CD4-positive, CD25-positive, alpha-beta regulatory T cell (primary cell): ENCODE results near the gene PCSK4. TPM values are rescaled to one million over a fixed set of nuclear protein-coding genes. Genes with fewer than 3 reads are reported as not detected.

Experiments
- ATAC-seq, 2 donors: fragments of 150-1000 bp; cut with Tn5 transposase; one replicate each; pipeline ENCODE4 v1.10.0; 2021; ENCODE audit warnings: low read depth in 2 of 2, moderate number of reproducible peaks in 2 of 2, moderate library complexity in 1 of 2
- DNase-seq, 3 donors: peaks; one replicate each; pipeline versions ENCODE4 v3.0.0 to v3.0.0-alpha.2; 2012 to 2022; ENCODE audit warnings: mixed read lengths in 1 of 3
- H3K27ac ChIP-seq: one replicate; pipeline ENCODE4 v1.7.0; 2013; ENCODE audit warnings: mild to moderate bottlenecking, low read length; ENCODE audit not compliant: insufficient read depth, poor library complexity, severe bottlenecking
- H3K27me3 ChIP-seq: one replicate; pipeline ENCODE4 v1.7.0; 2013; ENCODE audit warnings: low read length; ENCODE audit not compliant: control insufficient read depth, insufficient read depth
- H3K36me3 ChIP-seq: one replicate; pipeline ENCODE4 v1.7.0; 2013; ENCODE audit warnings: mild to moderate bottlenecking, low read length, moderate library complexity; ENCODE audit not compliant: control insufficient read depth, insufficient read depth
- H3K4me1 ChIP-seq: 2 replicates; pipeline ENCODE4 v1.7.0; 2013; ENCODE audit warnings: mild to moderate bottlenecking, low read length; ENCODE audit not compliant: insufficient read depth, control insufficient read depth, poor library complexity, severe bottlenecking
- H3K4me3 ChIP-seq: one replicate; pipeline ENCODE4 v1.7.0; 2013; ENCODE audit warnings: low read depth, mild to moderate bottlenecking, low read length, moderate library complexity
- H3K9me3 ChIP-seq, 2 experiments: 1 replicate in 1 of 2; 2 replicates in 1 of 2; pipeline ENCODE4 v1.7.0; 2013; ENCODE audit warnings: low read length in 2 of 2, mild to moderate bottlenecking in 1 of 2, moderate library complexity in 1 of 2; ENCODE audit not compliant: control insufficient read depth in 2 of 2
- H3K27ac Mint-ChIP-seq, 3 donors: one replicate each; pipeline ENCODE4 v1.8.0; 2020 to 2022; ENCODE audit warnings: mild to moderate bottlenecking in 3 of 3, mixed read lengths in 3 of 3, moderate library complexity in 2 of 3
- H3K27me3 Mint-ChIP-seq: one replicate; pipeline ENCODE4 v1.8.0; 2022; ENCODE audit warnings: mild to moderate bottlenecking, mixed read lengths
- H3K36me3 Mint-ChIP-seq: one replicate; pipeline ENCODE4 v1.8.0; 2020; ENCODE audit warnings: mixed read lengths
- H3K4me1 Mint-ChIP-seq, 4 donors: one replicate each; pipeline ENCODE4 v1.8.0; 2020 to 2022; ENCODE audit warnings: mixed read lengths in 4 of 4, mild to moderate bottlenecking in 1 of 4
- H3K4me3 Mint-ChIP-seq, 4 donors: one replicate each; pipeline ENCODE4 v1.8.0; 2020 to 2022; ENCODE audit warnings: mild to moderate bottlenecking in 4 of 4, mixed read lengths in 4 of 4, moderate library complexity in 3 of 4
- H3K9me3 Mint-ChIP-seq, 7 donors: one replicate each; pipeline ENCODE4 v1.8.0; 2020 to 2022; ENCODE audit warnings: mixed read lengths in 7 of 7, mild to moderate bottlenecking in 3 of 7, moderate library complexity in 2 of 7
- polyA plus RNA-seq, 4 donors: library from polyadenylated mRNA; unstranded; fragments of 300-500 nt; fragmentation: Illumina TruSeq; gene quantifications; one replicate each; pipeline ENCODE4 v1.2.3, GENCODE V29; 2021
- total RNA-seq: library from RNA; stranded (reverse); gene quantifications from one replicate; pipeline ENCODE4 v1.2.3, GENCODE V29; 2022

The PCSK4 gene
- total and polyA plus RNA-seq, 5 donors from 2014 or later = 0.08 to 1.3 (median 0.79) TPM; not detected in 1

DNA sequence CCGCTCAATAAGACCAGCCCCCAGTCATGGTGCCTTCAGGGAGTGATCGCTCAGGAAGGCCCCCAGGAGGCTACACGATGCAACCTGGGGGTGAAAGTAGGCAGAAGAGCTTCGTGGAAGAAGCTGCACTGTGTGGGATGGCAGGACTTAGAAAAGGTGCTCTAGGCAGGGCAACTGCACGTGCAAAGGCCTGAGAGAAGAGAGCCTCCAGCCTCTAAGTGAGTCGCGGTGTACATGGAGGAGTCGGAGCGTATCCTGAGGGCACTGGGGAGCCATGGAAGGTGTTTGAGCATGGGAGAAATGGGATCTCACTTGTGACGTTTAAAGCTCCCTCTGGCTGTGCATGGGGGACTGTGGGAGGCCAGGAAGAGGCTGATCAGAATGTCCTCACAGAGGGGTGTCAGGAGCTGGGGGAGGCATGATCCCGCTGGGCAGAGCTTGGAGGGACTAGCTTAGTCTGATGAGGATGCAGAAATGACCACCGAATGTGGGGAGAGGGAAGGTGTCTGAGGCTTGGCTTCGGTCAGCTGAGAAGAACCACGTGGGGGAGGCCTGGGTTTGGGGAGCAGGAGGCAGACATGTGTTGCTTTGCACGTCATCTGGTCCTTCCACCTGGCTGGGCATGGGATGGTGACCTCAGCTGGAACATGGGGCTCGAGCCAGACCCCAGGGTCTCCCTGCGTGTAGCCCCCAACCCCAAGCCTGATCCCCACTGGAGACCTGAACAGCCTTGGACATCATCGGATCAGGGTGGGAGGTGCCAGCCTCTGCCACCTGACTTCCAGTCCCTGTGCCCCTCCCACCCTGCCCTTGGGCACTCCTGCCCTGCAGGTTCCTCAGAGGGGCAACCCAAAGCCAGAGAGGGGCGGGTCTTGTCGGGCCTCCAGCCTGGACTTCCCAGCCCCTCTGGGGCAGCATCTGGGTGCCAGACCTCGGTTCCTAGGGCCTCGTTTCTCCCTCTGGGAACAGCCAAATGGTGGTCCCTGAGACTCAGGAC lies 39.1 kb downstream of the PCSK4 start:
- H3K9me3 ChIP-seq = no peaks in the 10 kb centered on the region
- ATAC-seq (no peak), DNase-seq (no peak)
- H3K27me3 ChIP-seq = peaks cover 18% of the 10 kb centered on the region
- peaks cover 36% of the 10 kb centered on the region for H3K4me1 ChIP-seq
- peaks cover 0 to 6% (median 0%) of the 10 kb centered on the region in 7 donors for H3K9me3 Mint-ChIP-seq
- no peaks in the 10 kb centered on the region for H3K36me3 ChIP-seq
- H3K4me3 Mint-ChIP-seq = peak overlapping the region in 2 of 4 donors; percentile 5 to 30
- H3K27ac ChIP-seq = no peak overlapping the region
- H3K27ac Mint-ChIP-seq = no peak overlapping the region
- H3K4me1 Mint-ChIP-seq = peaks cover 0 to 44% (median 11%) of the 10 kb centered on the region in 4 donors
- H3K4me3 ChIP-seq = no peak overlapping the region
- H3K27me3 Mint-ChIP-seq = peaks cover 60% of the 10 kb centered on the region
- H3K36me3 Mint-ChIP-seq = no peaks in the 10 kb centered on the region

DNA sequence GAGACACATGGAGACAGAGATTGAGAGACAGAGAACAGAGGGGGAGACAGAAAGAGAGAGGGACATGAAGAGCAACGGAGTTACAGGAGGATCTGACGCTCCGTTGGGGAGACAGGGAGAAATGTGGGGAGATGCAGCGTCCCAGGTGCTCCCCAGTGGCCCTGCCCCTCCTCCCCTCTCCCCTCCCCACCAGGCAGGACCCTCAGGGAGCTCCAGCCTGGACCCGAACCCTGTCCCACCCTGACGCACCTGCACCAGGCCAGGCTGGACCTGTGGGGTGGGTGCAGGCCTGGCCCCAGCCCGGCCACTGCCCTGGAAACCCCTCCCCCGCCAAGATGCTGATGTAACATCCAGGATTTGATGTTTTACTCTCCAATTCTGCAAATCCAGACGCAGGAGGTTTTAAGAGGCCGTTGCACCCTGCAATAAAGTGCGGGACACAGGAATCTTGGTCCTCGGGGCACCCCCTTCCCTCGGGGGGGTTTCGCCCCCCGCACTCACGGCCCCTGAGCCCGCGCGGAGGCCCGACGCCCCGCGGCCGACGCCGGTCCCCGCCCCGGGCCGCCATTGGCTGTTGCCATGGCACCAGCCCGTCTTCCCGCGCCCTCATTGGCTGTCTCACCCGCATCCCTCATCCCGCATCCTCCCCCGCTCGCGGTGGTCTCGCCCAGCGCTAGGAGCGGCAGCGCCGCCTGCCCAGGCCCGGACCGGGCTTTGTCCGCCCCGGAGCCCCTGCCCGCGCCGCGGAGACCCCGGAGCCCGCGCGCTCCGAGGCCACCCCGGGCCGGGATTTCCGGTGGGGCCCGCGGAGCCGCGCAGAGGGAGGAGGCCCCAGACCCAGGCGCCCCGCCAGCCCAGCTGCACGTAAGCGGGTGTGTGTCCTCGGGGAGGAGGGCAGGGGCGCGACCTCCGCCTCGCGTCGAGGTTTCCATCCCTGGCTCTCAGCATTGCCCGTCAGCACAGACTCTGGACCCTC lies 40.4 kb downstream of the PCSK4 start, which contains the start of gene APC2:
Gene APC2 (plus strand): TSS at position 655 of the 976 bp plus-strand sequence. CDS start 2,881 bp downstream, outside the sequence.
- no peaks in the 10 kb centered on the region for H3K36me3 ChIP-seq
- peaks cover 0 to 4% (median 0%) of the 10 kb centered on the region in 7 donors for H3K9me3 Mint-ChIP-seq
- peaks cover 0 to 41% (median 13%) of the 10 kb centered on the region in 4 donors for H3K4me1 Mint-ChIP-seq
- no peaks in the 10 kb centered on the region for H3K36me3 Mint-ChIP-seq
- no peaks in the 10 kb centered on the region for H3K9me3 ChIP-seq
- ATAC-seq (peak in 1 of 2 donors; percentile 12), DNase-seq (peak in 2 of 3 donors; percentile 29 to 36)
- no peak within 1 kb of the TSS for H3K27ac ChIP-seq
- peaks cover 36% of the 10 kb centered on the region for H3K4me1 ChIP-seq
- H3K27me3 Mint-ChIP-seq = peaks cover 54% of the 10 kb centered on the region
- H3K27me3 ChIP-seq = peaks cover 16% of the 10 kb centered on the region
- H3K27ac Mint-ChIP-seq = no peak within 1 kb of the TSS
- H3K4me3 Mint-ChIP-seq = peak within 1 kb of the TSS in 3 of 4 donors; percentile 52 to 76 (median 52)
- no peak within 1 kb of the TSS for H3K4me3 ChIP-seq

DNA sequence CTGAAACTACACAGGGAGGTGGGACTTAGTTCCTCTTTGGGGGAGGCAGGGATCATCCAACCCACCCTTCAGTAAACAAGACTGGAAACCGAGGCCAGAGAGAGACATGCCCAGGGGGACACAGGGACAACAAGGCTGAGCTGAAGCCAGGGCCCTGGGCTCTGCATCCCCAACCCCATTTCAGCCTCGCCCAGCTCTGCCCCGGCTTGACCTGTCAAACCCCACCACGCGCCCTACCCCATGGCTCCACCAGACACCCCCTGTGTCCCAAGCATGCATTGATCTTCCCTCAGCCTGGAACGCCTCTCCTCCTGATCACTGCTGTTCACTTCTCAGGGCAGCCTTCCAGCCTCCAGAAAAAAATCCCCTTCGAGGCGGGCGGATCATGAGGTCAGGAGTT lies 42.2 kb downstream of the PCSK4 start:
- DNase-seq (no peak), ATAC-seq (no peak)
- Histone ChIP-seq H3K27ac (no peak overlapping the region), H3K9me3 (no peaks in the 10 kb centered on the region), H3K27me3 (peaks cover 14% of the 10 kb centered on the region), H3K4me3 (no peak overlapping the region), H3K4me1 (peaks cover 38% of the 10 kb centered on the region), H3K36me3 (no peaks in the 10 kb centered on the region)
- H3K4me3 Mint-ChIP-seq = peak overlapping the region; percentile 26 to 57 (median 55)
- peaks cover 0 to 40% (median 9%) of the 10 kb centered on the region in 4 donors for H3K4me1 Mint-ChIP-seq
- H3K9me3 Mint-ChIP-seq = peaks cover 0 to 4% (median 0%) of the 10 kb centered on the region in 7 donors
- H3K36me3 Mint-ChIP-seq = no peaks in the 10 kb centered on the region
- peak overlapping the region in 1 of 3 donors; percentile 69 for H3K27ac Mint-ChIP-seq
- H3K27me3 Mint-ChIP-seq = peaks cover 45% of the 10 kb centered on the region

DNA sequence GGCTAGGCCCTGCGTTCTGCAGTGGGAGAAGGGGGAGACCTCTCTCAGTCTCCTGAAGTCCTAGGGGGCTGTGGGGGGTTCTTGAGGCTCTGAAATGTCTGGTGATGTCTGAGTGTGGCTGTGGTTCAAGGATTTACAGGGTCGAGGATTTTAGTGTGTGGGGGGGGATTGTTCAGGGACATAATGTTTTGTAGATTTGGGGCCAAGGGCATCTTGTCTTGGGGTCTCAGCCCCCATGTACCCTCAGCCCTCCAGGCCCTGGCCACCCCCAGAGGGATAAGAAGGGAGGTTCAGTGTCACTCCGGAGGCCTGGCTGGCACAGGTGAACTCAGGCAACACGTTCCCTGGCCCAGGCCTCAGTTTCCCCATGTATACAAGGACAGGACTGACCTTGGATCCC lies 42.6 kb downstream of the PCSK4 start:
- Mint-ChIP-seq H3K4me1 (peaks cover 0 to 42% (median 10%) of the 10 kb centered on the region in 4 donors), H3K4me3 (peak overlapping the region in 3 of 4 donors; percentile 56 to 83 (median 57)), H3K27me3 (peaks cover 45% of the 10 kb centered on the region), H3K9me3 (peaks cover 0 to 4% (median 0%) of the 10 kb centered on the region in 7 donors), H3K36me3 (no peaks in the 10 kb centered on the region), H3K27ac (no peak overlapping the region)
- Histone ChIP-seq H3K4me3 (no peak overlapping the region), H3K4me1 (peaks cover 38% of the 10 kb centered on the region), H3K36me3 (no peaks in the 10 kb centered on the region), H3K27ac (no peak overlapping the region), H3K27me3 (peaks cover 14% of the 10 kb centered on the region), H3K9me3 (no peaks in the 10 kb centered on the region)
- ATAC-seq = no peak
- no peak for DNase-seq

DNA sequence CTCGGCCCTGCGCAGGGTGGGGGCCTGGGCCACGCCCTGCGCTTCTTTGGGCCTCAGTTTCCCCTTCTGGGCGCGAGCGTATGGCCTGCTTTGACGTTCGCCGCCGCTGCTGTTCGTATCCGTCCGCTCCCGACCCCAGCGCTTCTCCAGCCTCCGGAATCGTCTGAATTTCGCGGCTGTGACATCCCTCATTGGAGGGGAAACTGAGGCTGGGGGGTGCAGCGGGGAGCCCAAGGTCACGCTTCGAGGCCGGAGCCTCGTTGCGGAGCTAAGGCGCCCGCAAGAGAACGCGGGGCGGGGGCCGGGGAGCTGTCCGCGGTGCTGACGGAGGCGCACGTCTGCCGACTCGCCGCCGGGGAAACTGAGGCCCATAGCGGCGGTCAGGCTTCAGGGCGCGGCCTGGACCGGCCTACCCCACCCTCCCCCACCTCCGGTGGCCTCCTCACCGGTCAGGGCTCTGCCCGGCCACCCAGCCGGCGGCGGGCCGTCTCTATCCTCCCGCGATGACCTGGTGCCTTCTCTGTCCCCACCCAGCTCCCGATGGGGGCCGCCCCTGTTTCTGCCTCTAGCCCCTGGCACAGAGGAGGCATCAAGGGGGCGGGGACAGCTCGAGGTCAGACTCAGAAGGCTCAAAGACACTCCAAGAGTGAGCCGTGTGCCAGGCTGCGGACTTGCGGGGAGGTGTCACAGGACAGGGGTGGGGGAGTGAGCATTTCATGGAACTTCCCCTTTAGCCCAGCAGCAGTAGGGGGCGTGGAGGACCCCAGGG lies 43.3 kb downstream of the PCSK4 start:
- Mint-ChIP-seq H3K36me3 (peaks cover 1% of the 10 kb centered on the region), H3K27ac (no peak overlapping the region), H3K4me1 (peaks cover 0 to 45% (median 13%) of the 10 kb centered on the region in 4 donors), H3K9me3 (peaks cover 0 to 4% (median 0%) of the 10 kb centered on the region in 7 donors), H3K4me3 (peak overlapping the region; percentile 22 to 56 (median 39)), H3K27me3 (peaks cover 45% of the 10 kb centered on the region)
- no peak for DNase-seq
- Histone ChIP-seq H3K9me3 (no peaks in the 10 kb centered on the region), H3K27ac (no peak overlapping the region), H3K4me1 (peaks cover 38% of the 10 kb centered on the region), H3K4me3 (no peak overlapping the region), H3K36me3 (no peaks in the 10 kb centered on the region), H3K27me3 (peaks cover 14% of the 10 kb centered on the region)
- ATAC-seq = no peak

DNA sequence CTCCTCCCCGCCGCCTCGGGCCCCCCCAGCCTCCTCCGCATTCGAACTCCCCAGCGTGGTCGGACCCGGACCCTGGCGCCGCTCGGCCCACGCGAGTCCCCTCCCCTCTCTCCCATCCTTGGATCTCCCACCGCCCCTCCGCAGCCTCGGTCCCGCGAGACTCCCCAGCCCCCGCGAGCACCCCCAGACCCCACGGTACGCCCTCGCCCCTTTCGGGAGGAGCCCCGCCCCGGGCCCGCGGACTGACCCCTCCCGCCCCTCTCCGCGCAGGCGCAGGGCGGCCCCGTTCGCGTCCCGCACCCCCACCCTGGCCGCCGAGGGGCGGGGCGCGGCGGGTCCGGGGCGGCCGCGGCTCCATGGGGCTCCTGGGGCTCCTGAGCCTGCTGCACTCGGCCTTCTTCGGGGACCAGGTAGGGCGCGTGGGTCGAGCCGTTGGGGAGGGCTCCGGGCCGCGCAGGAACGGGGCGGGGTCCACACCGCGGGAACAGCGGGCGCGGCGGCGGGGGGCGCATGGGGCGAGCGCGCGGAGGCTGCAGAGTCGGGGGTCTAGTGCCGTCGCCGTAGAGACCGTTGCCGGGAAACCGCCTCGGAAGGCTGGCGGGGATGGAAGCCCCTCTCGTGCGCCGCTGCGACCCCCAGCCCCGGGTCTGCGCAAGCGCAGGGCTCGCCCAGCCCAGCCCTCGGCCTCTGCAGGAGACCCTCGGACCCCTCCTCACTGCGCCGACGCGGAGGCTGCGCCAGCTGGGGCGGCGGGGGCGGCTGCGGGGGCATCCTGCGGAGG lies 44.0 kb downstream of the PCSK4 start:
- peaks cover 14% of the 10 kb centered on the region for H3K27me3 ChIP-seq

More for the DNA sequence above, 44.0 kb downstream of the PCSK4 start:
- peaks cover 0 to 4% (median 0%) of the 10 kb centered on the region in 7 donors for H3K9me3 Mint-ChIP-seq
- Histone ChIP-seq H3K9me3 (no peaks in the 10 kb centered on the region), H3K4me1 (peaks cover 38% of the 10 kb centered on the region), H3K4me3 (no peak overlapping the region), H3K27ac (no peak overlapping the region), H3K36me3 (peaks cover 7% of the 10 kb centered on the region)
- H3K27me3 Mint-ChIP-seq = peaks cover 42% of the 10 kb centered on the region
- no peak for ATAC-seq
- H3K4me3 Mint-ChIP-seq = no peak overlapping the region
- DNase-seq = no peak
- peaks cover 4% of the 10 kb centered on the region for H3K36me3 Mint-ChIP-seq
- H3K4me1 Mint-ChIP-seq = peaks cover 0 to 48% (median 15%) of the 10 kb centered on the region in 4 donors
- no peak overlapping the region for H3K27ac Mint-ChIP-seq
